DND-41 (cell line): ENCODE data around the gene TBC1D17.

ENCODE experiments used
- ATAC-seq: fragments of 200-7000 bp; cut with Tn5 transposase; 3 replicates; pipeline ENCODE4 v1.9.1; 2021; ENCODE audit warnings: low read depth; ENCODE audit not compliant: insufficient read depth
- DNase-seq: peaks from one replicate; pipeline ENCODE4 v3.0.0-alpha.2; 2020
- H2AFZ ChIP-seq: 2 replicates; pipeline ENCODE4 v1.6.0; 2012; ENCODE audit warnings: low read depth, low read length
- H3K27ac ChIP-seq: 2 replicates; pipeline ENCODE4 v1.5.1; 2012; ENCODE audit warnings: low read length, inconsistent platforms
- H3K27me3 ChIP-seq: fragments of 200-600 bp; sonication (generic); 2 replicates; pipeline ENCODE4 v1.6.0; 2012; ENCODE audit warnings: low read length, mild to moderate bottlenecking, inconsistent platforms; ENCODE audit not compliant: insufficient read depth, poor library complexity
- H3K36me3 ChIP-seq: 2 replicates; pipeline ENCODE4 v1.5.1; 2012; ENCODE audit warnings: low read length, inconsistent platforms; ENCODE audit not compliant: insufficient read depth
- H3K4me1 ChIP-seq: 2 replicates; pipeline ENCODE4 v1.5.1; 2012; ENCODE audit warnings: mild to moderate bottlenecking, low read length; ENCODE audit not compliant: insufficient read depth
- H3K4me2 ChIP-seq: 2 replicates; pipeline ENCODE4 v1.6.0; 2012; ENCODE audit warnings: mild to moderate bottlenecking, moderate library complexity, low read length, inconsistent platforms; ENCODE audit not compliant: insufficient read depth
- H3K4me3 ChIP-seq, 2 experiments: fragments of 200-600 bp in 1 of 2; shearing (Covaris generic) in 1 of 2; 2 replicates each; pipeline ENCODE4 v1.5.1; 2012 to 2016; ENCODE audit warnings: inconsistent platforms in 2 of 2, low read length in 2 of 2, mild to moderate bottlenecking in 2 of 2, low read depth in 1 of 2, moderate library complexity in 1 of 2
- H3K79me2 ChIP-seq: 2 replicates; pipeline ENCODE4 v1.6.0; 2012; ENCODE audit warnings: low read length, inconsistent platforms; ENCODE audit not compliant: insufficient read depth
- H3K9ac ChIP-seq: 2 replicates; pipeline ENCODE4 v1.6.0; 2012; ENCODE audit warnings: low read depth, mild to moderate bottlenecking, inconsistent platforms, low read length, moderate library complexity
- H3K9me3 ChIP-seq: 2 replicates; pipeline ENCODE4 v1.5.1; 2012; ENCODE audit warnings: low read length, moderate library complexity, mild to moderate bottlenecking, inconsistent platforms; ENCODE audit not compliant: insufficient read depth, severe bottlenecking
- H4K20me1 ChIP-seq: 2 replicates; pipeline ENCODE4 v1.6.0; 2012; ENCODE audit warnings: low read length; ENCODE audit not compliant: insufficient read depth
- CTCF ChIP-seq: IDR thresholded peaks from 2 replicates; pipeline ENCODE4 v1.5.1; 2012; ENCODE audit warnings: borderline replicate concordance, low read length, moderate library complexity, mild to moderate bottlenecking; ENCODE audit not compliant: poor library complexity, severe bottlenecking; ENCODE audit errors: extremely low read depth
- EZH2 ChIP-seq: IDR thresholded peaks from 3 replicates; pipeline ENCODE4 v1.6.1; 2012; ENCODE audit warnings: borderline replicate concordance, low read depth, mild to moderate bottlenecking, moderate library complexity, low read length, inconsistent platforms; ENCODE audit not compliant: severe bottlenecking

Gene TBC1D17

GRCh38 chr19:49859682-49860335, 17.7 kb upstream of the TBC1D17 start:
- no peak for TF ChIP-seq EZH2
- no peak for TF ChIP-seq CTCF
- Histone ChIP-seq H3K79me2 (peaks cover 43% of the 10 kb centered on the region), H3K36me3 (peaks cover 89% of the 10 kb centered on the region), H3K27me3 (no peaks in the 10 kb centered on the region), H3K9me3 (no peaks in the 10 kb centered on the region), H3K4me3 (no peak overlapping the region), H3K4me2 (no peak overlapping the region), H3K27ac (no peak overlapping the region), H2AFZ (no peak overlapping the region), H3K4me1 (peaks cover 12% of the 10 kb centered on the region; the same call in 1 of the 2 replicates), H3K9ac (no peak overlapping the region), H4K20me1 (peaks cover 86% of the 10 kb centered on the region)
- DNase-seq = no peak
- ATAC-seq = no peak

- H3K9me3 ChIP-seq = no peaks in the 10 kb centered on the region
- peaks cover 43% of the 10 kb centered on the region for H3K79me2 ChIP-seq
- no peak overlapping the region for H3K27ac ChIP-seq
- no peak overlapping the region for H2AFZ ChIP-seq
- peaks cover 83% of the 10 kb centered on the region for H4K20me1 ChIP-seq
- peaks cover 87% of the 10 kb centered on the region for H3K36me3 ChIP-seq
- H3K27me3 ChIP-seq = no peaks in the 10 kb centered on the region
- no peak overlapping the region for H3K4me2 ChIP-seq
- TF ChIP-seq CTCF (no peak), EZH2 (no peak)
- H3K9ac ChIP-seq = no peak overlapping the region
- ATAC-seq (no peak), DNase-seq (no peak)
- no peak overlapping the region for H3K4me3 ChIP-seq
- H3K4me1 ChIP-seq = peaks cover 19% of the 10 kb centered on the region
These were observed 17.0 kb upstream of the TBC1D17 start for GRCh38 chr19:49860336-49861102.

DNA sequence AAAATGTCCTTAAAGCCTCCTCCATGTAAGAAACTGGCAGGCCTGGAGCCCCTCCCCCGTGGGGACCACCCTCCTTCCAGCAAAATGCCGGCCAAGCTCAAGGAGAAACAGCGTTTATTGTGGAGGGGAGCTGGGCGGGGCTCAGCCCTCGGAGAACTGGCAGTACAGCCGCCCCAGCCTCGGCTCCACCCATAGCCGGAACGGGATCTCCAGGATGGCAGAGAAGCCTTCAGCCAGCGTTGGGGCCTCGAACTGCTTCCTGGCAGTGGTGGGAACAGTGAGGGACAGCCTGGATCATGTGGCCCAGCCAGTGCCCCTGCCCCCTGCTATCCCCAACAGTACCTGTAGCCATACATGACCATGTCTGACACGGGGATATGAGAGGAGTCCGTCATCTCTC, 16.4 kb upstream of the TBC1D17 start:
- Histone ChIP-seq H3K79me2 (peaks cover 43% of the 10 kb centered on the region), H3K9ac (no peak overlapping the region), H4K20me1 (peaks cover 83% of the 10 kb centered on the region), H3K4me1 (peaks cover 25% of the 10 kb centered on the region), H3K27ac (no peak overlapping the region), H3K27me3 (no peaks in the 10 kb centered on the region), H3K4me2 (no peak overlapping the region), H3K36me3 (peaks cover 85% of the 10 kb centered on the region), H2AFZ (no peak overlapping the region), H3K9me3 (no peaks in the 10 kb centered on the region), H3K4me3 (no peak overlapping the region)
- TF ChIP-seq EZH2 (no peak), CTCF (no peak)
- ATAC-seq = no peak
- no peak for DNase-seq
